GM21723 (cell line): ENCODE data around the gene OR51I2.
A peak's percentile ranks its signal among the peaks of the same experiment; 100 is the strongest.

Experiments used
- ATAC-seq: cut with Tn5 transposase; IDR thresholded peaks from one replicate; pipeline ENCODE4 v1.9.1; 2021; ENCODE audit warnings: mild to moderate bottlenecking, moderate library complexity; ENCODE audit not compliant: unreplicated experiment

Gene OR51I2

GRCh38 chr11:5449023-5449422, at the start of gene OR51I2:
OR51I2 (plus strand) TSS chr11:5449323; CDS start chr11:5453489, 4,166 bp downstream.
- ATAC-seq, result no peak

DNA sequence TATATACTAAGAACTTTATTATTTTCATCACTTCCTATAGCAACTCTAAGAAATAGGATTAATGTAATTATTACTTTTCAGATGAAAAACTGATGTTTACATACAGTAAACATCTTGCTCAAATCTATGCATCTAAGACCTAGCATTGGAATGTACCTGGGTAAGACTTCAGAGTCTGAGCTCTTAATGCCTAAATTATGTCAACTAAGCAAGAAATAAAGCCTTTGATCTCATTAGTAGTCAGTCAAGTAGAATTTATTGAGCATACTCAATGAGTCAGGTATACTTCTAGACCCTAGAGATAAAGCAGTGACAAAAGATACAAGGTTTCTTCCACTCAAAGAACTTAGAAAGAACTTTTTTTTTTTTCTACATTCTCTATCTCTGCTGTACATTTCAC, 44.0 kb upstream of the OR51I2 start:
- ATAC-seq, result no peak

GRCh38 chr11:5420993-5421392, 28.1 kb upstream of the OR51I2 start:
- no peak for ATAC-seq

- ATAC-seq, result no peak
These were observed 27.3 kb upstream of the OR51I2 start, which contains the start of gene OR51Q1 for GRCh38 chr11:5421811-5422210. OR51Q1 (plus strand) TSS chr11:5422111; CDS start chr11:5422201, 90 bp downstream.

DNA sequence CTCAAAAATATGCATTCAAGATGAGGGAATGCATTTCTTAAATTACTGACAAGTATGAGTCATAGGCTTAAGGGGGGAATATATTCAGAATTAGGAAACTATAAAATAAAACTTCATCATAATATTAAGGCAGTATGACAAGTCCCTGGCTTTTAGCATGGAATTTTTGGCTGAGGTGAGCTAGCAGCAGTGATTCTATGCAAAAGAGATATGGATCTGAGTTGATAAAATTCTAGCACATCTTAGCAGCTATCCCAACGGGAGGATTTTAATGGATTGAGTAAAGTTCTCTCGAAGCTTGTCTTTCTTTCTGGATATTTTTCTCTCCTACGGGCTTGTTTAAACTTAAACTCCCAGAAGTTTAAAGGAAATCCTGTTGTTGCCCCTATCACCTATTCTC, 26.0 kb upstream of the OR51I2 start:
- ATAC-seq, result no peak

DNA sequence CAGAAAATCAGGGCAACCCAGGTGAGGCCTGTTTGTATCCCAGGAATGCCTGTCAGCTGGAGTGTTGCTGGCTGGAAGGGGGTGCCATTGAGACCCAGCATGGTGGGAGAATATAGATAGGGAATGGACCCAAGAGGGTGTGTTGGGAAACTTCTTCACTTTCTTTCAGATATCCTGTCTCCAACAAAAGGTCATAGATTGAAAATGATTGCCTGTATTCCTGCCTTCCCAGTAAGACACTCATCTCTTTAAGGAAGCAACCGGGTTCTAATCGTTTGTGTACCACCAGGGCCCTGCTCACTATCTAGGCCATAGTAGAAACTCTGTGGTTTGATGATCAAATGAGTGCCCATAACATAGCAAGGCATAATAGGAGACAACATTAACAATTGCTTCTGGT, 7.7 kb upstream of the OR51I2 start, which contains the start of gene OR51I1:
OR51I1 (minus strand) TSS at position 101 of the 400 bp plus-strand sequence; CDS start at position 101, 0 bp downstream.
- no peak for ATAC-seq

GRCh38 chr11:5443835-5444393, 5.2 kb upstream of the OR51I2 start:
- no peak for ATAC-seq

- no peak for ATAC-seq
These were observed 309 bp downstream of the OR51I2 start for GRCh38 chr11:5449432-5449831.

DNA sequence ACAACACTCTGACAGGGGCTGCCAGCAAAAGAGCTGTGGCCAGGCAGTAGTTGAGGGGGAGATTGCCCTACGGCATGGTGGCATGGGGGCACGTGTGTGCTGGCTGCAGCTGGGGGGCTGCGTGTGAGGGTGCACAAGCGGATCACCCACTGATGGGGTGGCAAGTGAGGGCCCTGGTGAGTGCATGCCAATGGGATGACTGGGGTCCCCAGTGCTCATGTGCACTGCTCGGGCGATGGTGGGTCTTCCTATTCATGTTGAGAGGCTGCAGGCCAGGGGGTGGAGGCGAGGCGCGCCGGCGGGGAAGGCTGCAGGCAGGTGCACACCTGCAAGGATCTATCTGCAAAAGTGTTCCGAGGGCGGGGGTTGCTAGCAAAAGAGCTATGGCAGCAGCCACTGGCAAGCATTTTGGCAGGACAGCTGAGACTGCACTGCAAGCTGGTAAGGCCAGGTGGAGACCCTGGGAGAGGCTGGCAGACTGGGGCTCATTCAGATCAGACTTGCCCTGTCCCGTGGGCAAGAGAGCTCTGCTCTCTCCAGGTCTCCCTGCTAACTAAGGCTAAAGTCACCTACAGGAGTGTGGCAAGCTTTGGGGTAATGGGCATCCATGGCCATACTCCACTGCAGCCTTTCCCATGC, 12.0 kb downstream of the OR51I2 start:
- ATAC-seq, result no peak

DNA sequence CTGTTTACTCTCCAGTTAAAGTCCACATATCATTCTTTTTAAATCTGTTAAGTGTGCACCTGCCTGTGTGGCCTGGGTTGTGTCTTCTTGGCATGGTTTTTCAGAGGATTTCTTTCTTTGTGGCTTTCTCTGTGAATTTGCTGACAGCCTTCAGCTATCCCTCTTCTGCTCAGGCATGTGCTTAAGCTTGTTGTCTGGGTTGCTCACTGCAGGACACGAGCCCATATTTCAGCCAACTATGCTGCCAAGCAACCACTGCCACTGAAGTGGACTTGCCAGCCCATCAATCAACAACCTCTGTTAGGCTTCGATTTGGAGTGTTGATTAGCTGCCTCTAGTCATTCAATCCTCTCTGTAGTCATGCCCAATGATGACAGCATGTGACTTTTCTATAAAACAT, 18.4 kb downstream of the OR51I2 start:
- ATAC-seq, result no peak

DNA sequence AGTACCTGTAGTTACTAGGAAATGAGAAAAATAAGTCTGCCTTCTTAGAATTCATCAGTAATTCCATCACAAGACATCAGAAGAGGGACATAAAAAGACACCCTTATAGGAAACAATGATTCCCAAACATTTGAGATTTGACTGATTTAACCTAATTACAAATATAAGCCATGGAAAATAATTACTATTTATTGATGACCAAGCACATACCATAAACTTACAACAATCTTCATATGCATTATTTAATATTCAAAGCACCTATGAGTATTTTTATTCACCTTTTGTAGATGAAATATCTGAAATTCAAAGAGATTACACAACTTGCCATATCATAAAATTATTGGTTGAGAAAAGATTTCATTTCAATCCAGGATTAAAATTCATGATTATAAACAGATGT, 24.8 kb downstream of the OR51I2 start:
- ATAC-seq, result no peak

GRCh38 chr11:5476186-5476819, 27.2 kb downstream of the OR51I2 start:
- ATAC-seq, result peak; percentile 90

DNA sequence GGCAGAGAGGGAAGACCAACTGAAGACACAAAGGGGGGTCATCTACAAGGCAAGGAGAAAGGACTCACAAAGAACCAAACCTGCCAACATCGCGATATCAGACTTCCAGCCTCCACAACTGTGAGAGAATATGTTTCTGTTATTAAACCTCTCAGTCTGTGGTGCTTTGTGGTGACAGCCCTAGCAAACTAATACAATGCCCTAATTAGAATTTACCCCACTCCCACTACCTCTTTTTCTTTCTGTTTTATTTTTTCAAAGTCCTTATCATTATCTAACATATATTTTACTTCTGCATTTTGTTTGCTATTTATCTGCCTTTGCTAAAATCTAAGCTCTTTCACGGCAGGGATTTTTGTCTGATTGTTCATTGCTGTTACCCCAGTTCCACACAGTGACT, 36.9 kb downstream of the OR51I2 start:
- ATAC-seq, result no peak

GRCh38 chr11:5486421-5486820, 37.3 kb downstream of the OR51I2 start:
- ATAC-seq, result no peak

DNA sequence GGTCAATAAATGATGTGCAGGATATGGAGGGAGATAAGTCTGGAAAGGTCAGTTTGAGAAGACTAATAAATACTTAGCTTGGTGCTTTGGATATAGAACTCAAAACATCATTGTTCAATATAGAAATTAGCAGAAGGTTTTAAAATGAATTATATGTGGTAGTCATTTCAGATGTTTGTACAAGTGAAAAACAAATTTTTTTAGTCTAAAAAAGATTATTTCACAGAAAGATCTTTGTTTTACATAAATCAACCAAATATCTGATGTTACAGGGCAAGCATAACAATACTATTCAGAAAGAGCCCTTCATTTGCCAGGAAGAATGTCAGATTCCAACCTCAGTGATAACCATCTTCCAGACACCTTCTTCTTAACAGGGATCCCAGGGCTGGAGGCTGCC, 39.3 kb downstream of the OR51I2 start, which contains the start of gene OR52D1:
OR52D1 (plus strand) TSS at position 301 of the 400 bp plus-strand sequence; CDS start at position 323, 22 bp downstream.
- no peak for ATAC-seq

GRCh38 chr11:5488798-5489399, 39.8 kb downstream of the OR51I2 start:
- ATAC-seq, result no peak

DNA sequence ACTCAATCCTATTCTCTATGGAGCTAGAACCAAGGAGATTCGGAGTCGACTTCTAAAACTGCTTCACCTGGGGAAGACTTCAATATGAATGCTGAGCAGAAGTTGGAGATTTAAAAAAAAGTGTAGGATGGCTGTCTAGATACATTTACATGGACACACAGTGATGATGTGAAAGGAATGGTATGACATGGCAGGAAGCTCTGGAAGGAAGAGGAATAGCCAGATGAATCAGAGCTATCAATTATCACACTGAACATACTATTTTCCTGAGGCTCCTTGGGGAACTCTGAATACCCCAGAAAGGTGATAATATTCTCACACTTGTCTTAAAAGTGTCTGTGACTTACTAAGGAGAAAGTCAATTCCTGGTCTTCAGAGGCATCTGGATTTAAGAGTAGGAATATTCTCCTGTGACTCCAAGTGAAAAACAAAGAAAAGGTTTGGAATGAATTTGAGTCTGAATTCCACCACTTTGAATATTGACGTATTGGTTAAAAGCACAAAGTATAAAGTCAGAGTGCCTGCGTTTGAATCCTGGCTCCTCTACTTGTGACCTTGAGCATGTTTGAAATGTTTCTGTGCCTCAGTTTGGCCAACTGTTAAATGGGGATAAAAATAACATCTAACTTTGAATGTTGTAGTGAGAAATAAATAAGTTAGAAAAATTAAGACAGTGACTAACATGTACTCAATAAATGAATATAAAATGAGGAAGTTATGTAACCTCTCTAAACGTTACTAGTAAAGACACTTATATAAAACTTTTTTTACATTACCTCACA, 40.6 kb downstream of the OR51I2 start:
- no peak for ATAC-seq

- no peak for ATAC-seq
These were observed 50.5 kb downstream of the OR51I2 start for GRCh38 chr11:5499671-5500070.

GRCh38 chr11:5500393-5500801, 51.3 kb downstream of the OR51I2 start:
- no peak for ATAC-seq

DNA sequence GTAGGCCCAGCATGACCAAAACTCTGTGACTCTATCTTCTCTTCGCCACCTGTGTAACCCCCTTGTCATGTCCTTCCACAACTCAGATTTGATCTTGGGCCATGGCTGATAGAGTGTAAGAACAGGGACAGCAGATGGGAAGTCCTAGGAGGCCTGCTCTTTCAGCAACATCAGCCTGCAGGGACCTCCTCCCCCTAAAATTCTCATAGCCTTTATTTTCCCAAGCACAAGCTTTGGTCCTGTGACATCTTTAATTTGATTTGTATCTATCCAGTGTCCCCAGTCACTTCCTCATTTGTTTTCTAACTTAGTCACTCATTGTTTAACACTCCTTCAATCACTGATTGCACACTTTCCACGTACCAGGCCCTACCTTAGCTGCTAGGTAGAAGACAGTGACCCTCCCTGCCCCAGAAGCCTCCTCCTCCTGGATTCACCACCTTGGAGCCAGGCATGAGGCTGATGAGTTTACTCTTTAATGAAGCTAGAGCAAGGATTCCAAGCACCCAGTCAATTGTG, 55.3 kb downstream of the OR51I2 start:
- ATAC-seq, result no peak
